ENCODE results near the gene STPG2. TPM values are rescaled to one million over a fixed set of nuclear protein-coding genes. Genes with fewer than 3 reads are reported as not detected.
"Not testable (repeated sequence)": the region's sequence is repeated elsewhere in the genome, so short reads cannot be mapped to it uniquely, and the experiment has no call there.

STPG2 gene
- total RNA-seq, 4 donors from 2014 or later: 0.42 TPM; not detected in 3

DNA sequence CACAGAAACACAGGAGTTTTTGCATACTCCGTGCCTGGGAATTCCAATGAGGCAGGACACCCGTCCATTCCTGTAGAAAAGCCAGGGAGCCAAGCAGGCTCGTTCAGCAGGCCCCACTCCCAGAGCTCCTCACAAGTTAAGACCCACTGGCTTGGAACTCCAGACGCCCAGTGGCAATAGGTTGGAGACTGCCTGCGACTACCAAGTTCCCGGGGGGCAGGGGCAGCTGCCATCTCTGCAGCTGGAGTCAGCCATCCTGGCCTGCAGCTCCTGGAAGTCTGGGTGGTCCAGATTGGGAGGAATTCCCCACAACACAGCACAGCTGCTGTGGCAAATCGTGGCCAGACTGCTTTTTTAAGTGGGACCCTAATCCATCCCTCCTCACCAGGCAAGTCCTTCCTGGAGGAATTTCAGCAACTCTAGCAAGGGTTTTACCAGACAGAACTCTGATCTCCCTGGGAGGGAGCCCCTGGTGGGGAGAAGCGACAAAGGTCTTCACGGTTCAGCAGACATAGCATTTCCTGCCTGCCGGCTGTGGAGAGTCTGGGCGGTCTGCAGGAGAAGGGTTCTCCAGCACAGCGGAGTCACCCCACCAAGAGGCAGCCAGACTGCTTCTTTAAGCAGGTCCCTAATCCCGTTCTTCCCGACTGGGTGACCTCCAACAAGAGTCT lies 231.9 kb downstream of the STPG2 start:
- DNase-seq: no peak
- in situ Hi-C loops (cut with MboI; ENCODE audit: low sequenced_read_pairs in 4 of 4): no loop called here
- no peak overlapping the region for H3K4me3 ChIP-seq
- no peaks in the 10 kb centered on the region for H3K4me1 ChIP-seq
- no peak overlapping the region for H3K27ac ChIP-seq
- TF ChIP-seq, protein P1, sequence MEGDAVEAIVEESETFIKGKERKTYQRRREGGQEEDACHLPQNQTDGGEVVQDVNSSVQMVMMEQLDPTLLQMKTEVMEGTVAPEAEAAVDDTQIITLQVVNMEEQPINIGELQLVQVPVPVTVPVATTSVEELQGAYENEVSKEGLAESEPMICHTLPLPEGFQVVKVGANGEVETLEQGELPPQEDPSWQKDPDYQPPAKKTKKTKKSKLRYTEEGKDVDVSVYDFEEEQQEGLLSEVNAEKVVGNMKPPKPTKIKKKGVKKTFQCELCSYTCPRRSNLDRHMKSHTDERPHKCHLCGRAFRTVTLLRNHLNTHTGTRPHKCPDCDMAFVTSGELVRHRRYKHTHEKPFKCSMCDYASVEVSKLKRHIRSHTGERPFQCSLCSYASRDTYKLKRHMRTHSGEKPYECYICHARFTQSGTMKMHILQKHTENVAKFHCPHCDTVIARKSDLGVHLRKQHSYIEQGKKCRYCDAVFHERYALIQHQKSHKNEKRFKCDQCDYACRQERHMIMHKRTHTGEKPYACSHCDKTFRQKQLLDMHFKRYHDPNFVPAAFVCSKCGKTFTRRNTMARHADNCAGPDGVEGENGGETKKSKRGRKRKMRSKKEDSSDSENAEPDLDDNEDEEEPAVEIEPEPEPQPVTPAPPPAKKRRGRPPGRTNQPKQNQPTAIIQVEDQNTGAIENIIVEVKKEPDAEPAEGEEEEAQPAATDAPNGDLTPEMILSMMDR (IDR thresholded peaks at IDR 0.05 in 4 of 5, conservative IDR thresholded peaks at IDR 0.05 in 1 of 5): no peak
- TF ChIP-seq POLR2A (IDR thresholded peaks at IDR 0.05): no peak
- intact Hi-C loops (cut with DNase I; ENCODE audit: low total_unique reads): no loop called here
- no peaks in the 10 kb centered on the region for H3K27me3 ChIP-seq
- no peaks in the 10 kb centered on the region for H3K36me3 ChIP-seq
- no peak for ATAC-seq
- H3K9me3 ChIP-seq: no peaks in the 10 kb centered on the region

DNA sequence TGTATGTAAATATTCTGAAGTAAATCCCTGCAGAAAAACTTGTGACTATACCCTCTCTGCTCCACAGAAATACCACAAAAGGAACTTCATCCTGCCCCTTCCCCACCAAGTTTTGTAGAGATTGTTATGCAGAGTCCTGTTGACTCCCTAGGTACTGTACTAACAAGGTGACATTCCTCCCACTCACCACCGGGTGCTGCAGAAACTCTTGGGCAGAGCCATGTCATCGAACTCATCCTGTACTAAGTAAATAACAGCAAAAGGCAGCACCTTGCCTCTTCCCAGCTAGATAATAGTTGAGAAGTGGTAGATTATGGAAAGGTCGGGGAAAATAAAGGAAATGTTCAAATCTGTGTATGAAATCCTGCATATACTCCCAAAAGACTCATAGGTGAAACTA lies 233.3 kb downstream of the STPG2 start:
- Histone ChIP-seq H3K27me3 (no peaks in the 10 kb centered on the region), H3K4me1 (no peaks in the 10 kb centered on the region), H3K4me3 (no peak overlapping the region), H3K27ac (no peak overlapping the region), H3K9me3 (no peaks in the 10 kb centered on the region), H3K36me3 (no peaks in the 10 kb centered on the region)
- no peak for DNase-seq
- no peak for ATAC-seq
- no peak for TF ChIP-seq POLR2A (IDR thresholded peaks at IDR 0.05)
- TF ChIP-seq, protein P1 (IDR thresholded peaks at IDR 0.05 in 4 of 5, conservative IDR thresholded peaks at IDR 0.05 in 1 of 5): no peak
- intact Hi-C loops (cut with DNase I; ENCODE audit: low total_unique reads) (no loop called here), in situ Hi-C loops (cut with MboI; ENCODE audit: low sequenced_read_pairs in 4 of 4) (no loop called here)

DNA sequence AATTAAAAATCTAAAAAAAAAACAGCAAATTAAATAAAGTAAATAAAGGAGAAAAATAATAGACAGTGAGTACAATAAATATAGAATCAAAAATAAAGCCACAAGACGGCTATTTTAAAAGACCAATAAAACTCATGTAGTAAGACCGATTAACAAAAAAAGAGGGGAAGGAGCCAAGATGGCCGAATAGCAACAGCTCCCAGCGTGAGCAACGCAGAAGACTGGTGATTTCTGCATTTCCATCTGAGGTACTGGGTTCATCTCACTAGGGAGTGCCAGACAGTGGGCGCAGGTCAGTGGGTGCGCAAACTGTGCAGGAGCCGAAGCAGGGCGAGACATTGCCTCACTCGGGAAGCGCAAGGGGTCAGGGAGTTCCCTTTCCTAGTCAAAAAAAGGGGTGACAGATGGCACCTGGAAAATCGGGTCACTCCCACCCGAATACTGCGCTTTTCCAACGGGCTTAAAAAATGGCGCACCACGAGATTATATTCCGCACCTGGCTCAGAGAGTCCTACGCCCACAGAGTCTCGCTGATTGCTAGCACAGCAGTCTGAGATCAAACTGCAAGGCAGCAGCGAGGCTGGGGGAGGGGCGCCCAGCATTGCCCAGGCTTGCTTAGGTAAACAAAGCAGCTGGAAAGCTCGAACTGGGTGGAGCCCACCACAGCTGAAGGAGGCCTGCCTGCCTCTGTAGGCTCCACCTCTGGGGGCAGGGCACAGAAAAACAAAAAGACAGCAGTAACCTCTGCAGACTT lies 239.7 kb downstream of the STPG2 start:
- DNase-seq; H3K36me3 ChIP-seq; H3K27ac ChIP-seq; in situ Hi-C loops (cut with MboI; ENCODE audit: low sequenced_read_pairs in 4 of 4); ATAC-seq; intact Hi-C loops (cut with DNase I; ENCODE audit: low total_unique reads); H3K4me3 ChIP-seq; H3K4me1 ChIP-seq; H3K27me3 ChIP-seq; H3K9me3 ChIP-seq: not testable (repeated sequence)

DNA sequence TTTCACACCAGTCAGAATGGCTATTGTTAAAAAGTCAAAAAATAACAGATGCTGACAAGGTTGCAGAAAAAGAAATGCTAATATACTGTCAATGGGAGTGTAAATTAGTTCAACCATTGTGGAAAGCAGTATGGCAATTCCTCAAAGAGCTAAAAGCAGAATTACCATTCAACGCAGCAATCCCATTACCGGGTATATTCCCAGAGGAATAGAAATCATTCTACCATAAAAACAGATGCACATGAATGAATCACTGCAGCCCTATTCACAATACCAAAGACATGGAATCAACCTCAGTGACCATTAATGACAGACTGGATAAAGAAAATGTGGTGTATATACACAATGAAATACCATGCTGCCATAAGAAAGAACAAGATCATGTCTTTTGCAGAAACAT lies 243.0 kb downstream of the STPG2 start:
- no peak overlapping the region for H3K4me3 ChIP-seq
- H3K27ac ChIP-seq: no peak overlapping the region
- no peak for DNase-seq
- no peaks in the 10 kb centered on the region for H3K27me3 ChIP-seq
- TF ChIP-seq POLR2A (IDR thresholded peaks at IDR 0.05): no peak
- TF ChIP-seq, protein P1 (IDR thresholded peaks at IDR 0.05 in 4 of 5, conservative IDR thresholded peaks at IDR 0.05 in 1 of 5): no peak
- ATAC-seq: no peak
- no peaks in the 10 kb centered on the region for H3K36me3 ChIP-seq
- in situ Hi-C loops (cut with MboI; ENCODE audit: low sequenced_read_pairs in 4 of 4) (no loop called here), intact Hi-C loops (cut with DNase I; ENCODE audit: low total_unique reads) (no loop called here)
- H3K4me1 ChIP-seq: no peaks in the 10 kb centered on the region
- no peaks in the 10 kb centered on the region for H3K9me3 ChIP-seq

DNA sequence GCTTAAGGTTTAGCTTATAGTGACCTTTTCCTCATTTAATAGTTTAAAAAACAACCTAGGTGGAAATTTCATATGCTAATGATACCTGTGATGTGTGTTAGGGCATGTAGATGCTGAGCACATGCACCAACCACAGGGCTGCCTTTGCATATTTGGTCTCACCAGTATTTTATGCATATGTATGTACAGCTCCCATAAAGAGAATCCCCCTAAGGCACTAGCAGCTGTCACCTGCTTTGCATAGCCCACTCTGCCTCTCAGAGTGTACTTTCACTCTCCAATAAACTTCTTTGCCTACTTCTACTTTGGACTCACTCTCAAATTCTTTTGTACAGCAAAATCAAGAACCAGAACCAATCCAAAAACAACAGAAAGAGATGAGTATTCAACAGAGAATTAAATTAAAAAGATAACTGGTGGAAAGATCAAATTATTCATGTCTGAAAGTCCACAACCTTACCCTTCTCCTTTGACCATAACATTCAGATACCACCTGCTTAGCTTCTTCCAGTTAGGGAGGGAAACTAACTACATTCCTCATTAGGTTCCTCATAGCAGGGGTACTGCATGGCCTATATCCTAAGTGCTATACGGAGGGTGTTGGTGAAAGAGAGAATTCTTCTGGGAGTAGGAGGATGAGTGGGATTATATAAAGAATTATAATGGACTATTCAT lies 250.5 kb downstream of the STPG2 start:
- intact Hi-C loops (cut with DNase I; ENCODE audit: low total_unique reads): no loop called here

More for the DNA sequence above, 250.5 kb downstream of the STPG2 start:
- Histone ChIP-seq H3K4me1 (no peaks in the 10 kb centered on the region), H3K27me3 (no peaks in the 10 kb centered on the region), H3K9me3 (no peaks in the 10 kb centered on the region), H3K36me3 (no peaks in the 10 kb centered on the region), H3K4me3 (no peak overlapping the region), H3K27ac (no peak overlapping the region)
- no peak for TF ChIP-seq POLR2A (IDR thresholded peaks at IDR 0.05)
- TF ChIP-seq, protein P1 (IDR thresholded peaks at IDR 0.05 in 4 of 5, conservative IDR thresholded peaks at IDR 0.05 in 1 of 5): no peak
- ATAC-seq (no peak), DNase-seq (no peak)
- in situ Hi-C loops (cut with MboI; ENCODE audit: low sequenced_read_pairs in 4 of 4): no loop called here
